Stimulated activated naive CD8-positive, alpha-beta T cell treated with anti-CD3 and anti-CD28 coated beads, Interleukin-15, amount 100 ng/mL, for 72 hours (primary cell): ENCODE measurements around the gene GALNT2.
A peak's percentile ranks its signal among the peaks of the same experiment; 100 is the strongest.

Experiments
- ATAC-seq: fragments of 150-1000 bp; cut with Tn5 transposase; 2 replicates; pipeline ENCODE4 v1.10.0; 2021; ENCODE audit warnings: mild to moderate bottlenecking, moderate library complexity
- DNase-seq, 2 donors: peaks; one replicate each; pipeline ENCODE4 v3.0.0; 2021 to 2022
- H3K27ac Mint-ChIP-seq, 2 donors: one replicate each; pipeline ENCODE4 v1.8.0; 2022; ENCODE audit warnings: mild to moderate bottlenecking in 2 of 2, mixed read lengths in 2 of 2, moderate library complexity in 2 of 2
- H3K27me3 Mint-ChIP-seq: one replicate; pipeline ENCODE4 v1.8.0; 2022; ENCODE audit warnings: mixed read lengths
- H3K4me1 Mint-ChIP-seq: one replicate; pipeline ENCODE4 v1.8.0; 2022; ENCODE audit warnings: mild to moderate bottlenecking, mixed read lengths
- H3K4me3 Mint-ChIP-seq, 2 donors: one replicate each; pipeline ENCODE4 v1.8.0; 2022; ENCODE audit warnings: mild to moderate bottlenecking in 2 of 2, mixed read lengths in 2 of 2, moderate library complexity in 1 of 2
- H3K9me3 Mint-ChIP-seq, 2 donors: one replicate each; pipeline ENCODE4 v1.8.0; 2022; ENCODE audit warnings: mixed read lengths in 2 of 2

Gene GALNT2

GRCh38 chr1:230303069-230303468 lies 236.0 kb downstream of the GALNT2 start:
- H3K9me3 Mint-ChIP-seq = no peaks in the 10 kb centered on the region
- ATAC-seq = no peak
- no peak overlapping the region for H3K27ac Mint-ChIP-seq
- H3K27me3 Mint-ChIP-seq = no peaks in the 10 kb centered on the region
- DNase-seq = no peak
- peaks cover 37% of the 10 kb centered on the region for H3K4me1 Mint-ChIP-seq
- no peak overlapping the region for H3K4me3 Mint-ChIP-seq

GRCh38 chr1:230303822-230304221 lies 236.8 kb downstream of the GALNT2 start:
- DNase-seq (no peak), ATAC-seq (peak; percentile 58)
- H3K27ac Mint-ChIP-seq = peak overlapping the region in 1 of 2 donors; percentile 86

GRCh38 chr1:230306169-230306568 lies 239.1 kb downstream of the GALNT2 start:
- peaks cover 19% of the 10 kb centered on the region for H3K27me3 Mint-ChIP-seq
- DNase-seq = peak; percentile 34 to 66
- peak overlapping the region; percentile 65 to 86 for H3K27ac Mint-ChIP-seq
- peaks cover 43% of the 10 kb centered on the region for H3K4me1 Mint-ChIP-seq
- ATAC-seq = peak; percentile 90
- no peaks in the 10 kb centered on the region for H3K9me3 Mint-ChIP-seq
- no peak overlapping the region for H3K4me3 Mint-ChIP-seq

More at GRCh38 chr1:230303822-230304221, 236.8 kb downstream of the GALNT2 start:
- Mint-ChIP-seq H3K4me1 (peaks cover 37% of the 10 kb centered on the region), H3K27me3 (no peaks in the 10 kb centered on the region), H3K9me3 (no peaks in the 10 kb centered on the region), H3K4me3 (peak overlapping the region; percentile 6 to 52)

- H3K4me1 Mint-ChIP-seq = peaks cover 43% of the 10 kb centered on the region
These were observed 240.2 kb downstream of the GALNT2 start for GRCh38 chr1:230307213-230307612.

GRCh38 chr1:230308039-230308438 lies 241.0 kb downstream of the GALNT2 start:
- no peak overlapping the region for H3K4me3 Mint-ChIP-seq
- DNase-seq = no peak
- no peaks in the 10 kb centered on the region for H3K9me3 Mint-ChIP-seq
- H3K27ac Mint-ChIP-seq = no peak overlapping the region
- ATAC-seq = no peak
- H3K27me3 Mint-ChIP-seq = peaks cover 19% of the 10 kb centered on the region
- H3K4me1 Mint-ChIP-seq = peaks cover 42% of the 10 kb centered on the region

More at GRCh38 chr1:230307213-230307612, 240.2 kb downstream of the GALNT2 start:
- peaks cover 19% of the 10 kb centered on the region for H3K27me3 Mint-ChIP-seq
- H3K4me3 Mint-ChIP-seq = no peak overlapping the region
- DNase-seq = no peak
- ATAC-seq = no peak
- peak overlapping the region; percentile 16 to 60 for H3K27ac Mint-ChIP-seq
- H3K9me3 Mint-ChIP-seq = no peaks in the 10 kb centered on the region

GRCh38 chr1:230308821-230309220 lies 241.8 kb downstream of the GALNT2 start:
- ATAC-seq (no peak), DNase-seq (no peak)
- no peaks in the 10 kb centered on the region for H3K9me3 Mint-ChIP-seq
- H3K4me3 Mint-ChIP-seq = no peak overlapping the region
- H3K4me1 Mint-ChIP-seq = peaks cover 34% of the 10 kb centered on the region
- H3K27ac Mint-ChIP-seq = no peak overlapping the region
- H3K27me3 Mint-ChIP-seq = peaks cover 19% of the 10 kb centered on the region

GRCh38 chr1:230309646-230310177 lies 242.7 kb downstream of the GALNT2 start:
- no peak overlapping the region for H3K27ac Mint-ChIP-seq
- DNase-seq = no peak

GRCh38 chr1:230310381-230311163 lies 243.5 kb downstream of the GALNT2 start:
- peak; percentile 54 for ATAC-seq
- Mint-ChIP-seq H3K27ac (peak overlapping the region in 1 of 2 donors; percentile 93), H3K9me3 (no peaks in the 10 kb centered on the region), H3K4me3 (no peak overlapping the region), H3K4me1 (peaks cover 22% of the 10 kb centered on the region), H3K27me3 (peaks cover 19% of the 10 kb centered on the region)
- peak; percentile 61 to 63 for DNase-seq

More at GRCh38 chr1:230309646-230310177, 242.7 kb downstream of the GALNT2 start:
- H3K9me3 Mint-ChIP-seq = no peaks in the 10 kb centered on the region
- peaks cover 25% of the 10 kb centered on the region for H3K4me1 Mint-ChIP-seq
- H3K4me3 Mint-ChIP-seq = no peak overlapping the region
- H3K27me3 Mint-ChIP-seq = peaks cover 19% of the 10 kb centered on the region
- no peak for ATAC-seq

GRCh38 chr1:230312676-230313075 lies 245.6 kb downstream of the GALNT2 start:
- Mint-ChIP-seq H3K27me3 (peaks cover 21% of the 10 kb centered on the region), H3K4me3 (no peak overlapping the region), H3K9me3 (no peaks in the 10 kb centered on the region), H3K27ac (no peak overlapping the region), H3K4me1 (peaks cover 6% of the 10 kb centered on the region)
- ATAC-seq (no peak), DNase-seq (no peak)

GRCh38 chr1:230313453-230314141 lies 246.6 kb downstream of the GALNT2 start:
- Mint-ChIP-seq H3K9me3 (no peaks in the 10 kb centered on the region), H3K27me3 (peaks cover 26% of the 10 kb centered on the region), H3K4me1 (peaks cover 6% of the 10 kb centered on the region), H3K4me3 (no peak overlapping the region), H3K27ac (no peak overlapping the region)
- DNase-seq = no peak
- ATAC-seq = no peak

- Mint-ChIP-seq H3K27me3 (peaks cover 25% of the 10 kb centered on the region), H3K9me3 (no peaks in the 10 kb centered on the region), H3K4me3 (no peak overlapping the region), H3K27ac (no peak overlapping the region), H3K4me1 (peaks cover 6% of the 10 kb centered on the region)
- DNase-seq (no peak), ATAC-seq (no peak)
These were observed 247.1 kb downstream of the GALNT2 start for GRCh38 chr1:230314142-230314470.

GRCh38 chr1:230315099-230315498 lies 248.1 kb downstream of the GALNT2 start:
- no peak for DNase-seq
- Mint-ChIP-seq H3K27ac (no peak overlapping the region), H3K4me1 (peaks cover 6% of the 10 kb centered on the region), H3K9me3 (no peaks in the 10 kb centered on the region), H3K4me3 (no peak overlapping the region), H3K27me3 (peaks cover 15% of the 10 kb centered on the region)
- ATAC-seq = no peak

GRCh38 chr1:230316864-230317745 lies 250.1 kb downstream of the GALNT2 start:
- ATAC-seq (no peak), DNase-seq (no peak)
- Mint-ChIP-seq H3K9me3 (no peaks in the 10 kb centered on the region), H3K4me3 (no peak overlapping the region), H3K4me1 (no peaks in the 10 kb centered on the region), H3K27ac (no peak overlapping the region), H3K27me3 (peaks cover 8% of the 10 kb centered on the region)

GRCh38 chr1:230317823-230318819 lies 251.1 kb downstream of the GALNT2 start:
- peak overlapping the region; percentile 34 to 46 for H3K27ac Mint-ChIP-seq
- H3K4me1 Mint-ChIP-seq = no peaks in the 10 kb centered on the region
- DNase-seq = no peak
- peak; percentile 53 for ATAC-seq
- no peak overlapping the region for H3K4me3 Mint-ChIP-seq
- H3K27me3 Mint-ChIP-seq = peaks cover 8% of the 10 kb centered on the region
- no peaks in the 10 kb centered on the region for H3K9me3 Mint-ChIP-seq
